ENCODE measurements around the gene PSMG2.

- TF ChIP-seq POLR2AphosphoS5 (IDR thresholded peaks at IDR 0.05), result no peak
- no peak for TF ChIP-seq CTCF (IDR thresholded peaks at IDR 0.05)
Observed at GRCh38 chr18:12699747-12700146, 3.1 kb upstream of the PSMG2 start.

Data from prostate gland (tissue), 2 donors.